DMS153 treated with DMSO at 0.1 percent for 48 hours (cell line): Measurements from ENCODE around the gene NACC2.
A peak's percentile ranks its signal among the peaks of the same experiment; 100 is the strongest.

ENCODE experiments used
- DNase-seq: peaks from one replicate; lab custom pipeline; 2025; ENCODE audit not compliant: unreplicated experiment; lab: John Stamatoyannopoulos, UW

The NACC2 gene

GRCh38 chr9:136129176-136129575 is 34.1 kb upstream of the NACC2 start:
- DNase-seq, result no peak

GRCh38 chr9:136128436-136128835 is 33.3 kb upstream of the NACC2 start:
- no peak for DNase-seq

- no peak for DNase-seq
Measured at GRCh38 chr9:136127313-136127712, 32.2 kb upstream of the NACC2 start.

GRCh38 chr9:136124976-136125692 is 30.0 kb upstream of the NACC2 start:
- DNase-seq, result no peak

- DNase-seq, result peak; percentile 39
Measured at GRCh38 chr9:136122425-136123383, 27.6 kb upstream of the NACC2 start.

GRCh38 chr9:136121801-136122200 is 26.7 kb upstream of the NACC2 start:
- DNase-seq, result no peak

GRCh38 chr9:136120438-136120844 is 25.4 kb upstream of the NACC2 start:
- DNase-seq, result no peak

- DNase-seq, result no peak
Measured at GRCh38 chr9:136119883-136120393, 24.8 kb upstream of the NACC2 start.

- no peak for DNase-seq
Measured at GRCh38 chr9:136119061-136119882, 24.2 kb upstream of the NACC2 start.

GRCh38 chr9:136118320-136119060 is 23.4 kb upstream of the NACC2 start, which contains the start of gene TMEM250:
Gene TMEM250, minus strand, starts transcription at chr9:136118875. Its CDS starts 1,975 bp downstream, at chr9:136116900.
- peak; percentile 93 for DNase-seq

GRCh38 chr9:136117916-136118319 is 22.8 kb upstream of the NACC2 start:
- DNase-seq, result no peak

- no peak for DNase-seq
Measured at GRCh38 chr9:136117291-136117915, 22.3 kb upstream of the NACC2 start.

GRCh38 chr9:136116360-136117098 is 21.4 kb upstream of the NACC2 start:
- no peak for DNase-seq

- DNase-seq, result no peak
Measured at GRCh38 chr9:136115641-136116359, 20.7 kb upstream of the NACC2 start.

GRCh38 chr9:136115206-136115605 is 20.1 kb upstream of the NACC2 start:
- no peak for DNase-seq

GRCh38 chr9:136114610-136115009 is 19.5 kb upstream of the NACC2 start:
- no peak for DNase-seq

- DNase-seq, result no peak
Measured at GRCh38 chr9:136112541-136112940, 17.5 kb upstream of the NACC2 start.

GRCh38 chr9:136111910-136112309 is 16.8 kb upstream of the NACC2 start:
- no peak for DNase-seq
